Suppressor macrophage (primary cell): ENCODE results near the gene EPHA8.

Source experiments
- DNase-seq, 4 experiments: peaks; one replicate each; pipeline ENCODE4 v3.0.0-alpha.2; 2020 to 2022

EPHA8 gene

DNA sequence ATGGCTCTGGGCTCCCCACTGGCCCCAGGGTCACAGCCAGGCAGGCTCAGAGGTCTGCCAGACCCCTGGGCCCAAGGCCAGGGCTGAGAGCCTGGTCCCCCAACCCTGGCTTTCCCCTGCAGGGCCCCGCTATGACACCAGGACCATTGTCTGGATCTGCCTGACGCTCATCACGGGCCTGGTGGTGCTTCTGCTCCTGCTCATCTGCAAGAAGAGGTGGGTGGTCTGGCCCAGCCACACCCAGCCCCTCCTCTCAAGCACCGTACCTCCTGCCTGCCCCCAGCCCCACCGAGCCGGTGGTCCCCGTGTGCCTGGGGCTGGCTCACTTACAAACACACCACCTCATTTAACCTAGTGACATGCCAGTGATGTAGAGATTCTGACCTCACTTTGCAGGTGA, 31.8 kb downstream of the EPHA8 start:
- no peak for DNase-seq

DNA sequence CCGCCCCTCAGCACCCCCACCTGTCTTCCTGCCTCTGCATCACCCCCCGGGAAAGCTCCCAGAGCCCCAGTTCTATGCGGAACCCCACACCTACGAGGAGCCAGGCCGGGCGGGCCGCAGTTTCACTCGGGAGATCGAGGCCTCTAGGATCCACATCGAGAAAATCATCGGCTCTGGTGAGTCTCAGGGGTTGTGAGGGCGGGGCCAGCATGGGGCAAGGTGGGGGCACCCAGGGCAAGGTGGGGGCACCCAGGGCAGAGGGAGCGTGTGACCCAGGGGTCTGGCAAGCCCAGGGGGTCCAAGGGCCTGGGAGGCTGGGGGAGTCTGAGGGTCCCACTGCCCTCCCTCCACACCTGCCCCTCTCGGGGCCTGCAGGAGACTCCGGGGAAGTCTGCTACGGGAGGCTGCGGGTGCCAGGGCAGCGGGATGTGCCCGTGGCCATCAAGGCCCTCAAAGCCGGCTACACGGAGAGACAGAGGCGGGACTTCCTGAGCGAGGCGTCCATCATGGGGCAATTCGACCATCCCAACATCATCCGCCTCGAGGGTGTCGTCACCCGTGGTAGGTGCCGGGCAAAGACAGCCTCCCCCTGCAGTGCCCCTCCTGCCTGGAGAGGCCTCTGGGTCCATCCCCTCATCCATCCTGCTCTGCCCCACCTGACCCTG, 34.1 kb downstream of the EPHA8 start:
- DNase-seq: no peak

GRCh38 chr1:22597996-22598395, 34.7 kb downstream of the EPHA8 start:
- DNase-seq: no peak

DNA sequence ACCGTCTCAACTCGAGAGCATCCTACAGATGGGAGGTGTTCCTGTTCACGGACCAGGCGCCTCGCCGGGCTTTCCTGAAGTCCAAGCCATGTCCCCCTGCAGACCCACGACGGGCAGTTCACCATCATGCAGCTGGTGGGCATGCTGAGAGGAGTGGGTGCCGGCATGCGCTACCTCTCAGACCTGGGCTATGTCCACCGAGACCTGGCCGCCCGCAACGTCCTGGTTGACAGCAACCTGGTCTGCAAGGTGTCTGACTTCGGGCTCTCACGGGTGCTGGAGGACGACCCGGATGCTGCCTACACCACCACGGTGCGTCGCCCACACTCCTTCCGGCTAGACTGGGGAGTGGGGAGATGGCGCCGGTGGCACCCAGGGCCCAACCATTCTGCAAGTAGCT, 35.4 kb downstream of the EPHA8 start:
- DNase-seq: no peak

- DNase-seq: no peak
These were observed 37.0 kb downstream of the EPHA8 start for GRCh38 chr1:22600071-22600816.

- DNase-seq: no peak
These were observed 37.7 kb downstream of the EPHA8 start for GRCh38 chr1:22600817-22601605.

DNA sequence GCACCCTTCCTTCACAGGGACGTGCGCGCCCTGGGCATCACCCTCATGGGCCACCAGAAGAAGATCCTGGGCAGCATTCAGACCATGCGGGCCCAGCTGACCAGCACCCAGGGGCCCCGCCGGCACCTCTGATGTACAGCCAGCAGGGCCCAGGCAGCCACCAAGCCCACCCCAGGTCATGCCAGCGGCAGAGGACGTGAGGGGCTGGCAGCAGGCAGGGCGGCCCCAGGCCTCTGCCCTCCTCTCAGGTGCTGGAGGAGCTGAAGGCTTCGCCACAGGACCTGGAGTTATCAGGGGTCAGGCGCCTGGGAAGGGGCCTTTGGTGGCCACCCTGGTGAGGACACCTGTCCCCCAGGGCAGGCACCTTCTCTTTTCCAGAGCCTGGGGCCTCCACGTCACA, 38.3 kb downstream of the EPHA8 start:
- DNase-seq: no peak

- DNase-seq: no peak
These were observed 38.9 kb downstream of the EPHA8 start for GRCh38 chr1:22602060-22602740.

DNA sequence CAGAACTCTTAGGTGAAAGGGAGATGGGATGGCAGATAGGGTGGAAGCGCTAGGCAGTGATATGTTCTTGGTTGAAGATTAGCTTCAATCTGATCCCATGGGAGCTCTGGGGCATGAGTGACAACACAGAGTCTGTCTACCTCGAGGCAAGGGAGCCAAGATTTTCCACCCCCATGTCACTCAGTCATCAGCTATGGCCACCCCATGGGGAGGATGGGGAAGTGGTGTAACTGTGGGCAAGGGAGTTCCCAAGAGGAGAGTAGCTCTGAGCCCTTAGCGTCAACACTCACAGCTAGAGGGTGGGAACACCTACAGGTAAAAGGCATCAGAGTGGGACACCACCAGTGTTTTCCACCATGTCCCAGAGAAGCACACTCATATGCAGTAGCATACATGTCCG, 42.9 kb downstream of the EPHA8 start:
- peak in 3 of 4 experiments; percentile 21 to 53 (median 37) for DNase-seq

DNA sequence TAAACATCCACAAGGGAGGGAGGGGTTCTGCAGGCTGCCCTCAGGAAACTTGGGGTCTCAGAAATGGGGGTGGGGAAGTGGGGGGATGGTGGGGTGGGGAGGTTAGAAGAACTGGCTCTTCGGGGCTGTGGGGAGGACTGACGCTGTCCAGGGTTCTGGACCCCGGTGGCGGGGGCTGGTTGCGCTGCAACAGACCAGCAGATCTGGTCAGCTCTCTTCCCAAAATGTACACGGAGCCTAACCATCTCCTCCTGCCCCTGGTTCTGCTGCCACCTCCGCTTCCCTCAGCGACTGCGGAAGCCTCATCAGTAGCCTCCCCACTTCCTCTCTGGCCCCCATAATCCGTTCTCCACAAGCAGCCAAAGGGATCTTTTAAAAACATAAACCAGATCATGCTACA, 43.9 kb downstream of the EPHA8 start:
- peak in 3 of 4 experiments; percentile 12 to 57 (median 34) for DNase-seq

DNA sequence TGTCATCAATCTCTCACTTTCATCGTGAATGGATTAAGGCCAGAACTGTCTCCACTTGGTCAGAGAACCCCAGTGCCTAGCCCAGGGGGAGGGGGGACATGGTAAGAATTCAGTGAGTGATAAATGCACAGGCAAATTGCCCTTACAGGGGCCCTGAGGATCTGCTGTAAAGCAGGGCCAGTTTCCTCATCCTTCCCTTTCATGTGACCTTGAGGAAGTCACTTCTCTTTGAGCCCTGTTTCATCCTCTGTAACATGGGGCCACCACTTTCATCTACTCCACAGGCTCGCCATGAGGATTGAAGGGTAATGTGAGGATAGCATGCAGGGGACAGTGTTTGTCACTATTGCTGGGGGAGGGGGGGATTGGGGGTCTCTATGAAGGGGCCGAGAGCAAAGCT, 45.1 kb downstream of the EPHA8 start:
- DNase-seq: peak in 3 of 4 experiments; percentile 28 to 56 (median 41)

GRCh38 chr1:22609291-22609690, 46.0 kb downstream of the EPHA8 start:
- no peak for DNase-seq

DNA sequence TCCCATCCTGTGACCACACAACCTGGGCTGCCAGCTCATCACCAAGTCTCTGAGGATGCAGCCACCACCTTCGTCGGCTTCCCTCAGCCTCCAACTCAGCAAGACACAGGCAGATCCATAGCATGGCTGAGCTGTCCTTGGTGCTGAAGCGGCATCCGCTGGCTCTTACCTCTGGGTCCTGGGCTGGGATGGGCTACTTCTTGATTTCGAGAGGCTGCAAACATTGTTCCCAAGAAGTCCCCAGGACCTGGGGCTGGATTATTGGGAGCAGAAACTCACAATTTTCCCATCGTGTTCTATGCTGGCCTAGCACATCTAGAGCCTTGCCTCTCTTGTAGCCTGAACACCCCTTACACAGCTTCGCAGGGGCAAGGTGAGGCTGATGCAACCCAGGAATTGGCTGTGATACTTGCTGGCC, 48.2 kb downstream of the EPHA8 start:
- DNase-seq: peak; percentile 47 to 71 (median 56)

- DNase-seq: no peak
These were observed 49.6 kb downstream of the EPHA8 start for GRCh38 chr1:22612671-22613571.

- no peak for DNase-seq
These were observed 50.3 kb downstream of the EPHA8 start for GRCh38 chr1:22613572-22613918.

DNA sequence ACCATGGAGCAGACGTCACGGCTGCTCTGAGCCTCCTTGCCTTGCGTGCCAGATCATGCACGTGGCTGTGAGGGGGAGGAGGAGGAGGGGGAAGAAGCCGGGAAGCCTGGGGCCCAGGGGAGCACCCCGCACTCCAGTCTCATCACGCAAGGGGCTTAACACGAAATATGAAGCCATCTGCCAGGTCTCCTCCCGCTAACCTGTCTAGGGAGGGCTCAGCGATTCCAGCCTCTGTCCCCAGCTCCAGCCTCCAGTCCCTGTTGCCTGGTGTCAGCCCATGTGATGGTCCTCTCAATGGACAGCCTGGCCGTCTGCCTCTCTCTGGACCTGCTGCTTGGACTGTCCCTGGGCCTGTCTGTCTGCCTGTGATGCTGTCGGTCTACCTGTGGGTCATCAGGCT, 50.7 kb downstream of the EPHA8 start:
- no peak for DNase-seq

DNA sequence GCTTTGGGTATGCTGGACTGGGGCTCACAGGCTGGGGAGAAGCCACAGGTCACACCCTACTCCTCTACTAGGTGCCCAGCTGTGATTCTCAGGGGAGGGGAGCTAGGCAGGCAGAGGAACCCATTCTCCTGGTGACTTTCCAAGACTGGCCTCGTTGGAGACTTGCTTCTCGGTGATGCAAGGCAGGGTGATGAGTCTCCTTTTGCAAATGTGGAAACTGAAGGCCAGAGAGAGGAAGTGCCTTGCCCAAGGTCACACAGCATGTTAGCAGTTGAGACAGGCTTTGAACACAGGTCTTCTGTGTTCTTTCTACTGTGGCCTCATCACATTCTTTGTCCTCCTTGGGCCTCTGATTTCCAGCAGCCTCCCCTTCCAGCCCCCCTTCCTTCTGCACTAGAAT, 52.6 kb downstream of the EPHA8 start:
- peak; percentile 17 to 58 (median 45) for DNase-seq

GRCh38 chr1:22616571-22616970, 53.3 kb downstream of the EPHA8 start:
- DNase-seq: no peak

DNA sequence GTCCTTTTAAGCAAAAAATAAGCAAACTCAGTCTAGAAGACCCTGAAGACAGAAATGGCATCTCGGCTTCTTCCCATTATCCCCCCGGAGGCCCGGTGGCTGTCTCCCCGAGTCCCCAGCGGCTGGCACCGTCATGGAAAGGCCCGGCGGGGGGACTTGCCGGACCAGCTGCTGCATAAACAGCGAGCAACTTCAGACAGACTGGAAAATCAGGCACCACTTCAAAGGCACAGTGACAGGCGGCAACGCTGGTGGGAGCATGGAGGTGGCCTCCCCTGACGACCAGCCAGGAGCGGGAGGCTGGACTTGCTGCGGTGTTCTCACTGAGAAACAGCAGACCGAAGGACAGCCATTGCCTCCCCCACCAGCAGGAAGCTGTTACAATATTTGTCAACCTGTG, 54.8 kb downstream of the EPHA8 start:
- no peak for DNase-seq

DNA sequence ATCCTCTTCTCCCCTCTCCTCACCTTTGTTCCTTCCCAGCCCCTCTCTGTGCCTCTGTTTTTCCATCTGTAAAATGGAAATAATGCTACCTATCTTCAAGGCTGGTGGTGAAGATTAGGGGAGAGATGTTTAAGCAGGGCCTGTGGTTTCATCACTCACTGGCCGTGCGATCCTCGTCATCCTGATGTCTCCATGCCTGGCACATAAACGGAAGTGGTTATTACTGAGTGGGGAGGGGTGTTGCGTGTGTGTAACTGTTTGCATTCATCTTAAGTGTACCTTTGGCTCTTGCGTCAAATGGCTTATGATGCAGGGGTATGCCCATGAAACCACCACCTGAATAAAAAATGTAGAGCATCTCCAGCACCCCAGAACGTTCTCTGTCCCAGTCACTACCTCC, 56.0 kb downstream of the EPHA8 start:
- DNase-seq: peak; percentile 16 to 49 (median 38)

DNA sequence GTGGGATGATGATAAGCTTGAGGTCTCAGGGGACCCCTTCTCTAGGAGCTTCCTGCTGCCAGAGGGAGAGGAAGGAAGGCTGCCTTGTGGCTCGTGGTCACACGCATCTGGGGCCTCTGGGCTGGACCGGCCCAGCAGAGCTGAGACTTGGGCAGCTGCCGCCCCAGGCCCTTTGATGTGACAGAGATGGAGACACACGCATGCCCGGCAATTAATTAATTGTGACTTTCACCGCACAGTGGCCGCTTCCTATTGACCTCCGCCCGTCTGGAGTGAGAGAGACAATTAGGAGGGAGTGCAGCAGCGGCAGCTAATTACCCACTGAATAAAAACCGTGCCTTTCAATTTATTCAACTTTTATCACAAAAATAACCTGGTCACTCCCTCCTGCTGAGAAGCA, 56.5 kb downstream of the EPHA8 start:
- no peak for DNase-seq

- DNase-seq: no peak
These were observed 58.5 kb downstream of the EPHA8 start for GRCh38 chr1:22621761-22622160.
